ENCODE measurements around the gene MYL2.

- TF ChIP-seq, protein P1, sequence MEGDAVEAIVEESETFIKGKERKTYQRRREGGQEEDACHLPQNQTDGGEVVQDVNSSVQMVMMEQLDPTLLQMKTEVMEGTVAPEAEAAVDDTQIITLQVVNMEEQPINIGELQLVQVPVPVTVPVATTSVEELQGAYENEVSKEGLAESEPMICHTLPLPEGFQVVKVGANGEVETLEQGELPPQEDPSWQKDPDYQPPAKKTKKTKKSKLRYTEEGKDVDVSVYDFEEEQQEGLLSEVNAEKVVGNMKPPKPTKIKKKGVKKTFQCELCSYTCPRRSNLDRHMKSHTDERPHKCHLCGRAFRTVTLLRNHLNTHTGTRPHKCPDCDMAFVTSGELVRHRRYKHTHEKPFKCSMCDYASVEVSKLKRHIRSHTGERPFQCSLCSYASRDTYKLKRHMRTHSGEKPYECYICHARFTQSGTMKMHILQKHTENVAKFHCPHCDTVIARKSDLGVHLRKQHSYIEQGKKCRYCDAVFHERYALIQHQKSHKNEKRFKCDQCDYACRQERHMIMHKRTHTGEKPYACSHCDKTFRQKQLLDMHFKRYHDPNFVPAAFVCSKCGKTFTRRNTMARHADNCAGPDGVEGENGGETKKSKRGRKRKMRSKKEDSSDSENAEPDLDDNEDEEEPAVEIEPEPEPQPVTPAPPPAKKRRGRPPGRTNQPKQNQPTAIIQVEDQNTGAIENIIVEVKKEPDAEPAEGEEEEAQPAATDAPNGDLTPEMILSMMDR (IDR thresholded peaks at IDR 0.05; ENCODE audit: low read length) = no peak
- TF ChIP-seq EZH2 (IDR thresholded peaks at IDR 0.05; ENCODE audit: borderline replicate concordance, low read length) = no peak
Observed at GRCh38 chr12:110893956-110894355, 26.4 kb downstream of the MYL2 start.

Measured in OCI-LY1 (cell line).